K562 (cell line): ENCODE results near the gene POLR3G. TPM values are rescaled to one million over a fixed set of nuclear protein-coding genes. Genes with fewer than 3 reads are reported as not detected.
A peak's percentile ranks its signal among the peaks of the same experiment; 100 is the strongest.

ENCODE experiments used
- ATAC-seq: fragments of 200-7000 bp; cut with Tn5 transposase; 3 replicates; pipeline ENCODE4 v1.9.1; 2020; ENCODE audit warnings: moderate library complexity
- BruUV-seq: library from RNA; stranded (reverse); fragments of 400-500 nt; replicated peaks from 2 replicates; lab custom pipeline; 2021; lab: Mats Ljungman, UMichigan
- CTCF ChIA-PET: fragments of 300-600 bp; formaldehyde crosslinking; extraction: SDS; loops from one replicate; lab custom pipeline; 2021; ENCODE audit warnings: low intra/inter-chr PET ratio; lab: Yijun Ruan, JAX
- POLR2A ChIA-PET: fragments of 300-600, 350-650 bp; sonication (Branson Sonifier 250); formaldehyde crosslinking; extraction: SDS; loops from one replicate; lab custom pipeline; 2021; ENCODE audit warnings: antibody characterized with exemption, inconsistent platforms; lab: Yijun Ruan, JAX
- DNase-seq, 4 experiments: peaks; one replicate each; pipeline versions ENCODE4 v3.0.0 to v3.0.0-alpha.2; 2011 to 2018; ENCODE audit warnings: low spot score in 3 of 4, mixed read lengths in 3 of 4; ENCODE audit errors: extremely low read depth in 1 of 4
- FAIRE-seq: peaks from 2 replicates; lab custom pipeline; 2011; peaks lifted over from hg19 to GRCh38; lab: Jason Lieb, UNC
- H2AFZ ChIP-seq: 2 replicates; pipeline ENCODE4 v1.6.0; 2011; ENCODE audit warnings: low read depth, low read length, control low read depth, inconsistent platforms
- H3K27ac ChIP-seq: fragments of 200-600 bp; 3 replicates; pipeline ENCODE4 v1.8.0; 2011; ENCODE audit warnings: low read depth, mild to moderate bottlenecking, control low read depth, inconsistent platforms, low read length, moderate library complexity, mixed read lengths; ENCODE audit errors: extremely low read depth
- H3K27me3 ChIP-seq, 2 experiments: fragments of 300-600 bp in 1 of 2; 2 replicates in 1 of 2; 3 replicates in 1 of 2; pipeline versions ENCODE4 v1.6.0 to v1.8.0; 2011; ENCODE audit warnings: inconsistent platforms in 2 of 2, low read length in 2 of 2, mild to moderate bottlenecking in 1 of 2, mixed read lengths in 1 of 2, moderate library complexity in 1 of 2; ENCODE audit not compliant: control insufficient read depth in 2 of 2, insufficient read depth in 2 of 2
- H3K36me3 ChIP-seq: fragments of 300-600 bp; 3 replicates; pipeline ENCODE4 v1.8.0; 2011; ENCODE audit warnings: mild to moderate bottlenecking, low read length, inconsistent platforms; ENCODE audit not compliant: control insufficient read depth, insufficient read depth
- H3K4me1 ChIP-seq, 2 experiments: fragments of 200-600 bp in 1 of 2; replicated peaks in 1 of 2; 2 replicates in 1 of 2; 3 replicates in 1 of 2; pipeline versions ENCODE4 v1.5.1 to v1.8.0; 2011; ENCODE audit warnings: inconsistent platforms in 2 of 2, low read length in 2 of 2, mild to moderate bottlenecking in 1 of 2, mixed read lengths in 1 of 2, moderate library complexity in 1 of 2; ENCODE audit not compliant: control insufficient read depth in 2 of 2, insufficient read depth in 2 of 2
- H3K4me2 ChIP-seq: 2 replicates; pipeline ENCODE4 v1.6.1; 2011; ENCODE audit warnings: low read length, control low read depth, inconsistent platforms, mixed read lengths; ENCODE audit not compliant: insufficient read depth
- H3K4me3 ChIP-seq: fragments of 200-600 bp; sonication (generic), shearing (Covaris generic); 2 replicates; pipeline ENCODE4 v1.5.1; 2016; ENCODE audit warnings: control low read depth, inconsistent platforms
- H3K79me2 ChIP-seq: fragments of 200-600 bp; 3 replicates; pipeline ENCODE4 v1.8.0; 2011; ENCODE audit warnings: low read length, inconsistent platforms; ENCODE audit not compliant: control insufficient read depth, insufficient read depth
- H3K9ac ChIP-seq, 2 experiments: 2 replicates each; pipeline versions ENCODE4 v1.6.0 to v1.6.1; 2011; ENCODE audit warnings: low read depth in 2 of 2, low read length in 2 of 2, control low read depth in 1 of 2, inconsistent platforms in 1 of 2, mild to moderate bottlenecking in 1 of 2, mixed read lengths in 1 of 2; ENCODE audit not compliant: insufficient read depth in 1 of 2
- H3K9me1 ChIP-seq: one replicate; pipeline ENCODE4 v1.6.0; 2011; ENCODE audit warnings: inconsistent platforms, mild to moderate bottlenecking, low read length, moderate library complexity; ENCODE audit not compliant: control insufficient read depth, insufficient read depth
- H3K9me3 ChIP-seq: replicated peaks from 2 replicates; pipeline ENCODE4 v1.5.1; 2011; ENCODE audit warnings: low read depth, low read length, inconsistent platforms; ENCODE audit not compliant: control insufficient read depth, insufficient read depth
- H4K20me1 ChIP-seq: replicated peaks from 2 replicates; pipeline ENCODE4 v1.6.1; 2011; ENCODE audit warnings: low read length, inconsistent platforms, mixed read lengths; ENCODE audit not compliant: control insufficient read depth, insufficient read depth
- CGGBP1 ChIP-seq: fragments of 250-450 bp; sonication (Bioruptor Pico); IDR thresholded peaks from 2 replicates; pipeline ENCODE4 v1.9.0; 2021; ENCODE audit warnings: mild to moderate bottlenecking
- CHAMP1 ChIP-seq: fragments of 450-650 bp; IDR thresholded peaks from 2 replicates; pipeline ENCODE4 v1.6.1; 2016; ENCODE audit warnings: mild to moderate bottlenecking
- E2F6 ChIP-seq, 2 experiments: IDR thresholded peaks; 2 replicates each; pipeline ENCODE4 v1.6.1; 2011; ENCODE audit warnings: borderline replicate concordance in 1 of 2, control low read depth in 1 of 2, low read depth in 1 of 2, low read length in 1 of 2, mild to moderate bottlenecking in 1 of 2, mixed read lengths in 1 of 2, moderate library complexity in 1 of 2; ENCODE audit not compliant: insufficient read depth in 1 of 2, insufficient read length in 1 of 2, poor library complexity in 1 of 2, severe bottlenecking in 1 of 2; ENCODE audit errors: extremely low read depth in 1 of 2
- ELK1 ChIP-seq: sonication (generic); formaldehyde crosslinking; IDR thresholded peaks from 2 replicates; pipeline ENCODE4 v1.8.1; 2022; ENCODE audit warnings: missing genetic modification reagents
- HMBOX1 ChIP-seq: sonication (generic); IDR thresholded peaks from 2 replicates; pipeline ENCODE4 v1.6.1; 2016
- HNRNPK ChIP-seq: fragments of 200-400 bp; formaldehyde crosslinking; IDR thresholded peaks from one replicate; pipeline ENCODE4 v1.6.1; 2018; ENCODE audit warnings: mild to moderate bottlenecking, low read depth, low read length; ENCODE audit not compliant: poor library complexity, severe bottlenecking
- HNRNPLL ChIP-seq: fragments of 200-400 bp; formaldehyde crosslinking; IDR thresholded peaks from 2 replicates; pipeline ENCODE4 v1.6.1; 2017; ENCODE audit warnings: low read length, low read depth, mild to moderate bottlenecking; ENCODE audit not compliant: poor library complexity, severe bottlenecking
- ILK ChIP-seq: fragments of 450-650 bp; IDR thresholded peaks from 2 replicates; pipeline ENCODE4 v1.6.1; 2016; ENCODE audit warnings: missing genetic modification characterization, low read depth, mild to moderate bottlenecking, missing compliant biosample characterization, moderate library complexity, borderline replicate concordance
- KDM1A ChIP-seq, 2 experiments: fragments of 450-650 bp; IDR thresholded peaks; 2 replicates each; pipeline ENCODE4 v1.6.1; 2016; ENCODE audit warnings: mild to moderate bottlenecking in 2 of 2
- MITF ChIP-seq: IDR thresholded peaks from 2 replicates; pipeline ENCODE4 v1.6.1; 2014; ENCODE audit warnings: antibody characterized with exemption
- NR2F6 ChIP-seq: fragments of 450-650 bp; formaldehyde crosslinking; IDR thresholded peaks from 2 replicates; pipeline ENCODE4 v1.4.0; 2020; ENCODE audit warnings: mild to moderate bottlenecking
- PCBP1 ChIP-seq: fragments of 200-400 bp; formaldehyde crosslinking; IDR thresholded peaks from 2 replicates; pipeline ENCODE4 v1.6.1; 2018; ENCODE audit warnings: mild to moderate bottlenecking, low read depth, low read length; ENCODE audit not compliant: poor library complexity, severe bottlenecking
- RNF2 ChIP-seq: sonication (generic); IDR thresholded peaks from 2 replicates; pipeline ENCODE4 v1.6.1; 2016
- RUNX1 ChIP-seq: sonication (generic); IDR thresholded peaks from 2 replicates; pipeline ENCODE4 v1.6.1; 2016; ENCODE audit warnings: antibody characterized with exemption, low read depth
- WGBS: fragments of 100-300 bp; shearing (Covaris generic); methylation state at CpG from one replicate; pipeline ENCODE4 v1.1.6; 2016; ENCODE audit warnings: low coverage, mixed read lengths; ENCODE audit not compliant: insufficient coverage; ENCODE audit errors: missing lambda C conversion rate; 5-methylcytosine and 5-hydroxymethylcytosine counted together
- in situ Hi-C: fragments of 300-500 bp; cut with MboI; formaldehyde crosslinking; loops from 4 replicates; pipeline ENCODE4 v1.15.0; 2018; ENCODE audit warnings: inconsistent platforms, mixed read lengths
- intact Hi-C: fragments of 100-400 bp; cut with micrococcal nuclease; formaldehyde crosslinking; loops from 2 replicates; pipeline ENCODE4 v1.14.2; 2022
- polyA plus RNA-seq, 8 experiments: library from polyadenylated mRNA; depleted of rRNA in 4 of 8; stranded (reverse) in 5 of 8; unstranded in 3 of 8; fragments of >200 nt; fragmentation: Nextera tagmentation in 2 of 8; fragmentation: Illumina TruSeq in 1 of 8; extraction: Ambion mirVana in 2 of 8; extraction: Trizol in 1 of 8; gene quantifications; 2 replicates each; pipeline versions ENCODE4 v1.2.1 to v1.2.3, GENCODE V29; 2011 to 2014; ENCODE audit warnings: inconsistent platforms in 1 of 8, missing spikeins in 1 of 8
- total RNA-seq, 7 experiments: library from RNA; depleted of rRNA in 6 of 7; stranded (reverse); fragments of >200 nt in 6 of 7; fragmentation: Illumina TruSeq in 2 of 7; extraction: Trizol in 2 of 7; gene quantifications; 2 replicates each; pipeline versions ENCODE4 v1.2.1 to v1.2.3, GENCODE V29; 2011 to 2021; ENCODE audit warnings: low replicate concordance in 1 of 7

POLR3G gene
- total and polyA plus RNA-seq, 9 of the 15 experiments (the other 6 are each of a cell fraction or from before 2014, with no cell fraction given) = 39.0 to 111 (median 59.0) TPM

GRCh38 chr5:90440644-90441043 lies 34.0 kb upstream of the POLR3G start:
- no peaks in the 10 kb centered on the region for H3K36me3 ChIP-seq
- no peaks in the 10 kb centered on the region for H4K20me1 ChIP-seq
- H3K27ac ChIP-seq = peak overlapping the region; percentile 58; the same call in 1 of the 3 replicates
- H3K9me3 ChIP-seq = no peaks in the 10 kb centered on the region
- WGBS = 8% methylated on average over 2 of the region's 2 CpGs
- no TSS peak for BruUV-seq
- peak; percentile 43 for ATAC-seq
- no peak for FAIRE-seq
- intact Hi-C loops (loop anchor here (2.0 to 10.0 kb wide), 2 partner anchors 32 to 264 kb away; no protein-coding TSS in a partner anchor), in situ Hi-C loops (no loop called here)
- peaks cover 0 to 7% of the 10 kb centered on the region in 2 experiments; a peak in 2 of 5 replicates for H3K4me1 ChIP-seq
- H3K9me1 ChIP-seq = no peaks in the 10 kb centered on the region
- ChIA-PET POLR2A (interaction anchor here (0.7 to 1.6 kb wide), 3 partner anchors 31 to 90 kb away, joined by 3 to 4 read pairs (median 4); partner anchors contain the start of gene CETN3), CTCF (interaction anchor here (0.8 to 2.7 kb wide), 4 partner anchors 90 to 344 kb away, joined by 4 to 22 read pairs (median 7); partner anchors contain the start of gene LYSMD3)
- no peak for DNase-seq
- H3K79me2 ChIP-seq = no peaks in the 10 kb centered on the region
- H3K9ac ChIP-seq = 0 out of 4 replicates have a peak overlapping the region, but pooled peaks of 1 of the 2 experiments have one; percentile 55
- H3K4me3 ChIP-seq = no peak overlapping the region
- no peaks in the 10 kb centered on the region for H3K27me3 ChIP-seq
- H3K4me2 ChIP-seq = no peak overlapping the region
- H2AFZ ChIP-seq = peak overlapping the region; percentile 77
- TF ChIP-seq HMBOX1 (no peak), CHAMP1 (no peak), KDM1A (IDR thresholded peaks at IDR 0.05) (no peak), RNF2 (no peak), PCBP1 (no peak), NR2F6 (CRISPR knock-in tag) (no peak), MITF (no peak), HNRNPK (no peak), ILK (tag) (no peak), ELK1 (no peak), E2F6 (IDR thresholded peaks at IDR 0.05; ENCODE audit: borderline replicate concordance in 1 of 2, extremely low read depth in 1 of 2, insufficient read depth in 1 of 2, insufficient read length in 1 of 2, low read depth in 1 of 2, low read length in 1 of 2, poor library complexity in 1 of 2, severe bottlenecking in 1 of 2) (no peak), HNRNPLL (no peak), RUNX1 (no peak), CGGBP1 (no peak)
